ENCODE data around the gene ATXN7. TPM values are rescaled to one million over a fixed set of nuclear protein-coding genes. Genes with fewer than 3 reads are reported as not detected.

ATXN7 gene
- polyA plus RNA-seq, 3 donors, result 2.7 to 29.5 (median 3.2) TPM

- Histone ChIP-seq H3K27me3 (ENCODE audit: control insufficient read depth in 2 of 2, insufficient read depth in 2 of 2, low read length in 2 of 2) (no peaks in the 10 kb centered on the region), H3K4me1 (ENCODE audit: control insufficient read depth in 1 of 2, insufficient read depth in 2 of 2, low read length in 2 of 2) (peaks cover 5 to 8% of the 10 kb centered on the region in 2 donors), H2AFZ (ENCODE audit: insufficient read depth, low read depth, low read length, poor library complexity, severe bottlenecking) (no peak overlapping the region), H3K9me3 (replicated peaks in 1 of 2; ENCODE audit: control insufficient read depth in 1 of 2, insufficient read depth in 1 of 2, low read length in 2 of 2) (no peaks in the 10 kb centered on the region), H3K27ac (ENCODE audit: low read depth in 1 of 2, low read length in 2 of 2) (peak overlapping the region in 1 of 2 donors; percentile 63), H3K9ac (ENCODE audit: insufficient read depth, low read length, poor library complexity, severe bottlenecking) (no peak overlapping the region), H3K36me3 (replicated peaks in 1 of 2; ENCODE audit: control insufficient read depth in 1 of 2, insufficient read depth in 2 of 2, low read length in 2 of 2) (peaks cover 72 to 96% of the 10 kb centered on the region in 2 donors), H4K20me1 (ENCODE audit: insufficient read depth, low read length) (peaks cover 32% of the 10 kb centered on the region), H3K79me2 (ENCODE audit: insufficient read depth, low read length) (no peaks in the 10 kb centered on the region), H3K4me3 (replicated peaks in 1 of 3; ENCODE audit: low read depth in 2 of 3, low read length in 3 of 3) (no peak overlapping the region), H3K4me2 (replicated peaks; ENCODE audit: extremely low read depth, low read length, poor library complexity, severe bottlenecking) (no peak overlapping the region)
- 34% methylated on average over 5 of the region's 5 CpGs for WGBS (ENCODE audit: insufficient coverage)
- Mint-ChIP-seq H3K36me3 (peaks cover 79 to 94% of the 10 kb centered on the region in 2 donors), H3K27me3 (ENCODE audit: low read depth in 3 of 3) (peaks cover 0 to 1% (median 0%) of the 10 kb centered on the region in 3 donors), H3K27ac (peak overlapping the region in 5 of 7 donors; percentile 17 to 81 (median 75)), H3K4me3 (no peak overlapping the region), H3K9me3 (no peaks in the 10 kb centered on the region), H3K4me1 (peaks cover 18% of the 10 kb centered on the region)
- TF ChIP-seq CTCF (IDR thresholded peaks at IDR 0.05), result no peak
- peak; percentile 14 to 37 (median 33) for DNase-seq
- intact Hi-C loops (cut with micrococcal nuclease), result loop anchor here (5.0 to 10.0 kb wide), 2 partner anchors 33 to 130 kb away; partner anchors contain the start of genes ATXN7 (in 1 of the 2) and THOC7 (in 1 of the 2)
Observed at GRCh38 chr3:63995086-63995485, 131.4 kb downstream of the ATXN7 start.

GRCh38 chr3:63998852-63999754 is 135.4 kb downstream of the ATXN7 start:
- H2AFZ ChIP-seq (ENCODE audit: insufficient read depth, low read depth, low read length, poor library complexity, severe bottlenecking), result no peak overlapping the region

More at GRCh38 chr3:63998852-63999754, 135.4 kb downstream of the ATXN7 start:
- H3K9ac ChIP-seq (ENCODE audit: insufficient read depth, low read length, poor library complexity, severe bottlenecking), result no peak overlapping the region
- intact Hi-C loops (cut with micrococcal nuclease), result loop anchor here (5.0 to 10.0 kb wide), 2 partner anchors 37 to 134 kb away; partner anchors contain the start of genes ATXN7 (in 1 of the 2) and THOC7 (in 1 of the 2)
- WGBS (ENCODE audit: insufficient coverage), result 93% methylated on average over 2 of the region's 10 CpGs
- peaks cover 77 to 80% of the 10 kb centered on the region in 2 donors for H3K36me3 Mint-ChIP-seq
- H4K20me1 ChIP-seq (ENCODE audit: insufficient read depth, low read length), result peaks cover 38% of the 10 kb centered on the region
- no peak overlapping the region for H3K4me2 ChIP-seq (replicated peaks; ENCODE audit: extremely low read depth, low read length, poor library complexity, severe bottlenecking)
- TF ChIP-seq CTCF (IDR thresholded peaks at IDR 0.05), result no peak
- no peak for DNase-seq
- H3K27me3 Mint-ChIP-seq (ENCODE audit: low read depth in 3 of 3), result peaks cover 0 to 1% (median 0%) of the 10 kb centered on the region in 3 donors
- H3K27ac Mint-ChIP-seq, result peak overlapping the region in 4 of 7 donors; percentile 2 to 22 (median 16)
- H3K4me3 Mint-ChIP-seq, result no peak overlapping the region
- H3K4me3 ChIP-seq (replicated peaks in 1 of 3; ENCODE audit: low read depth in 2 of 3, low read length in 3 of 3), result no peak overlapping the region
- H3K9me3 ChIP-seq (replicated peaks in 1 of 2; ENCODE audit: control insufficient read depth in 1 of 2, insufficient read depth in 1 of 2, low read length in 2 of 2), result no peaks in the 10 kb centered on the region
- peaks cover 9% of the 10 kb centered on the region for H3K4me1 Mint-ChIP-seq
- H3K4me1 ChIP-seq (ENCODE audit: control insufficient read depth in 1 of 2, insufficient read depth in 2 of 2, low read length in 2 of 2), result peaks cover 5 to 8% of the 10 kb centered on the region in 2 donors
- H3K27me3 ChIP-seq (ENCODE audit: control insufficient read depth in 2 of 2, insufficient read depth in 2 of 2, low read length in 2 of 2), result no peaks in the 10 kb centered on the region
- H3K27ac ChIP-seq (ENCODE audit: low read depth in 1 of 2, low read length in 2 of 2), result no peak overlapping the region
- H3K79me2 ChIP-seq (ENCODE audit: insufficient read depth, low read length), result no peaks in the 10 kb centered on the region
- H3K9me3 Mint-ChIP-seq, result no peaks in the 10 kb centered on the region
- peaks cover 61 to 93% of the 10 kb centered on the region in 2 donors for H3K36me3 ChIP-seq (replicated peaks in 1 of 2; ENCODE audit: control insufficient read depth in 1 of 2, insufficient read depth in 2 of 2, low read length in 2 of 2)
